Suppressor macrophage treated with lipopolysaccharide for 4 hours (primary cell): ENCODE measurements around the gene ZNF213.

Source experiments
- DNase-seq: peaks from one replicate; pipeline ENCODE4 v3.0.0-alpha.2; 2020

ZNF213 gene

DNA sequence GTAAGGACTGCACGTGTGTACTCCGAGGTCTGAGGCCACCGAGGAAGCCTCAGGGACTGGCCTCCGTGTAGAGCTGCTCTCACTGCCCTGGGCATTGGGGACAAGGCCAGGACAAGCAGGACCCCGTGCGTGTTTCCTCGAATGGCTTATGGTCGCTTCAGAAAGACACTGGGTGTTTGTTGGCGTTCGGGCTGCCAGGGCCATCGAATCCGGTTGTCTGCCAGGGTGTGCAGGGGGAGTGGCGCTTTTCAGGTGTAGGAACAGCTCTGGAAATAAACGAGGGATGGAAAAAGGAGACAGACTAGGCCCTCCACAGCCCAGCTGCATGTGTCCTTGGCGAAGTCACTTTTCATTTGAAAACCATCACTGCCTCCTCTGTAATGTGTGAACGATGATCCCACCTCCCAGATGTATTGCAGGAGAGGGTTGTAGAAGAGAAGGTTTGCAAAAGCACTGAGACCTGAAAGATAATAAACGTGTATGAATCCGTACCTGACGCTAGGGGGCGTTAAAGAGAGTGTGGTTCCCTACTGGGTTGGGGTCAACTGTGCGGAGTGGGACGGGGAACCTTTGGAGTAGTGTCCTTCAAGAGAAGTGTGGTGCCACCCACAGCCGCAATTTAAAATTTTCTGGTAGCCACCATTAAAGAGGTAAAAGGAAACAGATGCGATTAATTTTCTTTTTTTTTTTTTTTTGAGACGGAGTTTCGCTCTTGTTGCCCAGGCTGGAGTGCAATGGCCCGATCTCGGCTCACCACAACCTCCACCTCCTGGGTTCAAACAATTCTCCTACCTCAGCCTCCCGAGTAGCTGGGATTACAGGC lies 33.6 kb upstream of the ZNF213 start:
- peak; percentile 68 for DNase-seq

DNA sequence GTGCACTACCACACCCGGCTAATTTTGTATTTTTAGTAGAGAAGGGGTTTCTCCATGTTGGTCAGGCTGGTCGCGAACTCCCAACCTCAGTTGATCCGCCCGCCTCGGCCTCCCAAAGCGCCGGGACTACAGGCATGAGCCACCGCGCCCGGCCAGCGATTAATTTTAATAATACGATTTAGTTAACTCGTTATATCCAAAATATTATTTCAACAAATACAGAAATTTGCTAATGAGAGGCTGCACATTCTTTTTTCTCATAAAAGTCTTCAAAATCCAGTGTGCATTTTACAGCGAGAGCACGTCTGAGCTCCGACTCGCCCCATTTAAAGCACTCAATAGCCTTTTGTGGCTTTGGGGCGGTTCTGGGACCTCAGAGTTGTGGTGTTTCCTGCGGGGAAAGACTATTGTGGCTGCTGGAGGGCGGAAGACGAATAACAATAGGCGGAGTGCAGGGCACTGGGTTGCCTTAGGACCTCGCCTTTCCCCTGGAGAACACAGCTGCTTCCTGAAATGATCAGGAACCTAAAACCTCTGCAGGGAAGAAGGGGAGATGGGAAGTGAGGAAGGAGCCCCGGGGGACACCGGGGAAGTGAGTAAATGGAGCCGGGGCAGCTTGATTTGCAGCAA lies 32.9 kb upstream of the ZNF213 start:
- DNase-seq = no peak

DNA sequence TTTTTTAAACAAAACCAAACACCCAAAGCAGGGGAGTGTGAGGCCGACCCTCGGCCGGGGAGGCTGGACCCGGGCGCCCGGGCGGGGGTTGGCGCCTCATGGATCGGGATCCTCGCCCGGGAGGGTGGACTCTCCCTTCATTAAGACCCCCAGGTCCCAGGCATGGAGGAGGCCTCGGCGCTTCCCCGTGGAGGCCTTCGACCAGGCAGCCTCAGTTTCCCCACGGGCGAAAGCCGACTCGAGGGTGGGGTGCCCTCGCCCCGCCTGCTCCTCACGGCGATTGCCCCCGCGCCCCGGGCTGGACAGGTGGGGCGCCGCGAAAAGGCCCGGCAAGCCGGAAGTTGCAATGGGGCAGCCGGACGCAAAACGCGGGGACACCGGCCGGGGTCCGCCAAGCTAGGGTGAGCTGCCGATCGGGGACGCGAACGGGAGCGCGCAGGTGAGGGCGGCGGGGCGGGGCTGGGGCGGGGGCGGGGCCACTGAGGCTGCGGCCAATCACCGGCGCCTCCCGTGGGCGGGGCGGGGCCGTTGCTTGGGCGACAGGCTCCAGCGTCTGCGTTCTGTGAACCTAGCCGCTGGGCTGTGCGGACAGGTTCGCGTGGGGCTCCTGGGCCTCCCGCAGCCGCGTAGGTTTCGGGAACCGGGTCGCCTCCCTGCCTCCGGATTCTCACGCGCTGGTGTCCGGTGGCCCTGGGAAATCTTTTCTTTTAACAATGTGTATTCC lies 28.5 kb upstream of the ZNF213 start:
- DNase-seq = peak; percentile 95

DNA sequence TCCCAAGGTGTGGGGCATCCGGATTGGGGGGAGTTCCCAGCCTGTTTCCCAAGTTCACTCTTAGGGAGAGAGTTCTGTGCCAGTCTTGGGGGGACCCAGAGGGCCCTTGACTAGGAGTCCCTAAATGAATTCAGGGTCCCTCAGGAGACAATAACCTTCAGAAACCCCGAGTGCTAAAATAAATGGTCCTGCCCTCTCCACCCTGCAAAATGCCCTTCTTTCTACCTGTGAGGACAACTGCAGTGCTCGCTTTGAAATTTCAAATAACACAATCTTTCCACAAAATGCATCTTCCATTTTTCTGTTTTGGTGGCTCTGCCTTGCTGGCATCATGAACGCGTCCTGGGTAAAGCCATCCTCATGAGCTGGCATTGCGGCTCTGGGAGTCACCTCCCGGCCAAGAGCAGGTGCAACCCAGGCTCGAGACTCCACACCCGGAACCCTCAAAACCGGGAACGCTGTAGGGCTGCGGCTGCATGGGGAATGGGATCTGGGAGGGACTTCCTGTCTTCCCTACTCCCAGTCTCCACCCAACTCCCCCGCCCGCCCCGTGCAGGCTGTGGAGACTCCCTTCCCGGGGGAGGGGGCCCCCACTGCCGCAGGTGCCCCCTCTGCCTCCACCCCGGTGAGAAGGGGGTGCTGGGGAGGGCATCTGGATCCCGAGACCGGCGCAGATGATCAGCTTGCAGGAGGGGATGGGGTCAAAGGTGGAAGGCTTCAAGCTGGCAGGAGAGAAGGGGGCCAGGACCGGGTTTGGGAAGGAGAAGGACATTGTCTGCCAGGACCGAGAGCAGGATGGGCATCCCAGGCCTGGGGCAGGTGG lies 22.6 kb upstream of the ZNF213 start, which contains the start of gene ZNF205:
Gene ZNF205, plus strand, starts transcription at position 529 of the 823 bp plus-strand sequence. CDS start 845 bp downstream, outside the sequence.
- peak; percentile 65 for DNase-seq

DNA sequence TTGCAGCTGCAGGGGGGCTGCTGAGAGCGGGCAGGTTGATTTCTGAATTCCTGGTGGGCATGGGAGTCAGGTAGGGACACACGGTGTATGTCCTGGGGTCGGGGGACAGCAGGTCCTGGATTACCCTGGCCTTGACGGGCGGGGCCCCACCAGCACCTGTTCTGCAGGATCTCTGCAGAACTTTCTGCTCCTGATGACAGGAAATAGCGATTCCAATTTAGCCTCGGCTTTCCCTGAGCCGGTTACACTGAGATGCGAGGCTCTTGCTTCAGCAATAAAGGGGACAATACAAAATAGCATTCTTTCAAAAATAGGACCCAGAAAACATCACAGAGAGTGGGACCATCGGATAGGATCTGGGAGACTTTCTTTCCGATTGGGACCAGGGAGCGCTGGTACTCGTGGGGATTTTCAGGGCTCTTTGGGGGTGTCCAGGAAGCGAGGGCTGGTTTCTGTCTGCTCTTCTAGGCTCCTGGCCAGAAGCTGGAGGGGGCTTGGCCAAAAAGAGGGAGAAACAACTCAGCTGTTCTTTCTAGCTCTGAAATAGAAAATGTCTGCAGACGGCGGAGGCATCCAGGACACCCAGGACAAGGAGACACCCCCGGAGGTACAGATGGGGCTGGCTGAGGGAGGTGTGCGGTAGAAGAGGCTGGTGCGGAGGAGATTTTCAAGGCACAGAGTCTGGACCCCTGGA lies 21.8 kb upstream of the ZNF213 start:
- DNase-seq = no peak

DNA sequence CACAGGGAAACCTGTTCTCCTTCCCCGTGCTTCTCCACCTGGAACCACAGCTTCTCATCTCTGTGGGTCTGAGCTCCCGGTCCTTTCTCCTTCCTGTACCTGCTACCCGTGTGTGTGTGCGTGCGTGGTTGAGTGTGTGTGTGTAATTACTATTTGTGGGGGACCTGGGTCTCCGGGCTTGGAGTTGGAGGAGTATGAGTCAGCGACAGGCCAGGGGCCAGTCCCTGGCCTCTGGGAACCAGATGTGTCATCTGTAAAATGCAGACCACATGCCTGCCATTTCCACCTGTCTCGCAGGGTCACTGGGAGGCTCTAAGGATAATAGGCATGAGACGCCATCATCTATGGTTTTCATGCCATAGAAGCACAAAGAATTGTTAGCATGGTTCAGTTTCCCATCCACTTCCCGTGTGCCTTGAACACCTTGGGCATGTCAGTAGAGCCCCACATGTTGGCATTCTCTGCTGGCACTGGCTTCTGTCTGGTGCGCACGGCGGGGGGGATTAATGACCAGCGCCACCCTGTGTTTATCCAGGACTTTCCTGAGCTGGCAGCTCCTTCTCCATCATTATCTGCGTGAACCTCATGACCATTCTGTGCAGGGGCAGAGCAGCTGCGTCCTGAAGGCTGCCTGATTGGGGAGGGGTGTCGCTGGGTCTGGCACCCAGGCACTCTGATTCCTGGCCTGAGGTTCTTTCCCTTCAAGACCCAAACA lies 20.9 kb upstream of the ZNF213 start:
- DNase-seq = no peak

DNA sequence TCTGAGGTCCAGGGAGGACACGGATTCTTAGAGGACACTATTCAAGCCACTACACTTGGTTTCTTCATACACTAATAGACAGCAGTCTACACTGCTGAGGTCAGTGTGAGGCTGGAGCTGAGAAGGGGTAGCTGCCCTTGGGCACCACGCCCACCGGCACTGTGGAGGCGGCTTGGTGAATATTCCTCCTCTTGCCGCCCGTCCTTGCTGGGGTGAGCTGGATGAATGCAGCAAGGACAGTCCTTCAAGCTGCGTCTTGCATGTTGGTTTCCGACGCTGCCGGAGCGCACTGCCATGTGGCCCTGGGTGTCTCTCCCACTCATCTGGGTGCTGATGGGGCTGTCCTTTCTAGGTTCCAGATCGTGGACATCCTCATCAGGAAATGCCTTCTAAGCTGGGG lies 19.8 kb upstream of the ZNF213 start:
- DNase-seq = no peak

DNA sequence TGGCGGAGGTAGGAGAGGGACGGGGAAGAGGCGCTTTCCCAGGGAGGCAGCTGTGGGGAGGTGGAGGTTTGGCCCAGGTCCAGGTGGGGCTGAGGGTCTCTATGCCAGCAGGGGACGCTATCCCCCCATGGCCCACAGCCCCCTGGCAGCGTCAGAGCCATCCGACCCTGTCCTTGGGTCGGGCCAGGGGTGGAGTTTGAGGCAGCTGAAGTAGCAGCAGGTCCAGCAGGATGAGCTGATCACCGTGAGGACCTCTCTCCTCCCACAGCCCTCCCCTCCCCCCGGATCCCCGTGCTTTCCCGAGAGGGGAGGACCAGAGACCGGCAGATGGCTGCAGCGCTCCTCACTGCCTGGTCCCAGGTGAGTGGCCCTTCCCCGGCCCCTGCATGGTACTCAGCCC lies 19.3 kb upstream of the ZNF213 start:
- DNase-seq = no peak

DNA sequence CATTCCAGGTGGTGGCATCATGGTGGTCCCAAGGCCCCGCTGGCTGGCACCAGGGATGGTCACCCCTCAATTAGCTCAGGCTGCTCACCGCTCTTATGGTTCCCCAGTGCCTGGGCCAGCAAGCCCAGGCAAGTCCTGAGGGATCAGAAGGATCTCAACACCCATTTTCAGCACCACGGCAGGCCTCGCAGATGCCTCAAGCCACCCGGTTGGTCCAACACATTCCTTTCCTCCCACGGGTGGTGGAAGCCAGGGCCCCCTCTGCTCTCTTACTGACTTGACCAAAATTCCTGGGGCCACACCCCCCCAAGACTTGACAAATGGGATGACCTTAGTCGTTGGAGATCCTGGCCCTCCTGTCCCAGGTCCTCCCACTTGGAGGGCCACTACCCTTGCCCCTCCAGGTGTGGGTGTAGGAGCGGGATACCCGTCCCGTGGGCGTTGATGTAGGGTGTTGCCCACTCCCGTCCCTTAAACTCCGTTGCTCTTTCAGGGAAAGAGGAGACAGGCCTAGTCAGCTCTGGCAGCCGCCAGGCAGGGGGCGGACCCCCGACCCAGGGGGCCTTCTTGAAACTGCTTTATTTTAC lies 16.5 kb upstream of the ZNF213 start:
- no peak for DNase-seq

DNA sequence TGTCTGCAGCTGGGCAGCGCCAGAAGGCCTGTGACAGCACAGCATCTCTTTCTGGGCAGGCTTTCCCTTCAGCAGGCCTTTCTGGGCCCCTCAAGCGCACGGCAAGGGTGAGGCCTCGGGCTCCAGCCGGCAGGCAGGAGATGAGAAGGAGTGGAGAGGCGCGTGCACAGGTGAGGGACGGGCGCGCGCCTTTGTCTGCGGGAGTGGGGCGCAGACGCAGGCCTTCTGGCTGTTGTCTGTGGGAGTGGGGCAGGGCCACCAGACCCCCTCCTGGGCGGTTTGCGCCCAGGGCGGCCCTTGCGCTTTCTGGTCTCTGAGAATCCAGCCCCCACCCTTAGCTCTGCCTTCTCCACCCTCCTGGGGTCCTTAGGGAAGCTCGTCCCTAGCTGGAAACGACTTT lies 16.0 kb upstream of the ZNF213 start:
- no peak for DNase-seq

DNA sequence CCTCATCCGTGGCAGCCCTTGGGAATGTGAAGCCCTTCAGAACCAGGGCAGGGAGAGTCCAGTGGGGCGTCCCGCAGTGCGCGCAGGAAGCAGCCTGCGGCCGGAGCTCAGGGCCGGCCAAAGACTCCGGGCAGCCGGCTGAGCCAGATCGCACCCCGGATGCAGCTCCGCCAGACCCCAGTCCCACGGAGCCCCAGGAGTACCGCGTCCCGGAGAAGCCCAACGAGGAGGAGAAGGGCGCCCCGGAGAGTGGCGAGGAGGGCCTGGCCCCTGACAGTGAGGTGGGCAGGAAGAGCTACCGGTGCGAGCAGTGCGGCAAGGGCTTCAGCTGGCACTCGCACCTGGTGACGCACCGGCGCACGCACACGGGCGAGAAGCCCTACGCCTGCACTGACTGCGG lies 15.5 kb upstream of the ZNF213 start:
- DNase-seq = no peak

DNA sequence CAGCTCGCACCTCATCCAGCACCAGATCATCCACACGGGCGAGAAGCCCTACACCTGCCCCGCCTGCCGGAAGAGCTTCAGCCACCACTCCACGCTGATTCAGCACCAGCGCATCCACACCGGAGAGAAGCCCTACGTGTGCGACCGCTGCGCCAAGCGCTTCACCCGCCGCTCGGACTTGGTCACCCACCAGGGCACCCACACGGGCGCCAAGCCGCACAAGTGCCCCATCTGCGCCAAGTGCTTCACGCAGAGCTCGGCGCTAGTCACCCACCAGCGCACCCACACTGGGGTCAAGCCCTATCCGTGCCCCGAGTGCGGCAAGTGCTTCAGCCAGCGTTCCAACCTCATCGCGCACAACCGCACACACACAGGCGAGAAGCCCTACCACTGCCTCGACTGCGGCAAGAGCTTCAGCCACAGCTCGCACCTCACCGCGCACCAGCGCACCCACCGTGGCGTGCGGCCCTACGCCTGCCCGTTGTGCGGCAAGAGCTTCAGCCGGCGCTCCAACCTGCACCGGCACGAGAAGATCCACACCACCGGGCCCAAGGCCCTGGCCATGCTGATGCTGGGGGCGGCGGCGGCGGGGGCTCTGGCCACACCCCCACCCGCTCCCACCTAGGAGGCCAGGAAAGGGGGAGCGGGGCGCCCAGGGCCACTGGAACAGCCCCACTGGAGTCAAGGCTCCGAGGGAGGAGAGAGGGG lies 15.0 kb upstream of the ZNF213 start:
- DNase-seq = no peak

DNA sequence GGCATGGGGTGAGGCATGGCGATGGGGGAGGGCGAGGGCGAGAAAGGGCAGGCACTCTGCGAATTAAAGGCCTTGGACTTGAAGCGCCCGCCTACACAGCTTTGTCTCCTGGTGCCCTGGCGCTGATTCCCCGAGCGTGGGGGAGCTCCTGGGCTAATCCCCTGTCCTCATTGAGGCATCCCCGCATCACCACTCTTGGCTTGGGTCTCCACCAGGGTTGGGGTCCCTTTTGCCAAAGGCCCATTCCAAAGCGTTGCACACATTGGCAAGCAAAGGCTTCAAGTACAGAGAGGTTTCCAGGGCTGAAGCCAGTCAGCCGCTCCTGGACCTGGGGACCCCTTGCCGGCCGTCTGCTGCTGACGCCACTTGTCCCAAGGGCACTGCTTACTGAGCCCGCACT lies 14.4 kb upstream of the ZNF213 start:
- DNase-seq = no peak

DNA sequence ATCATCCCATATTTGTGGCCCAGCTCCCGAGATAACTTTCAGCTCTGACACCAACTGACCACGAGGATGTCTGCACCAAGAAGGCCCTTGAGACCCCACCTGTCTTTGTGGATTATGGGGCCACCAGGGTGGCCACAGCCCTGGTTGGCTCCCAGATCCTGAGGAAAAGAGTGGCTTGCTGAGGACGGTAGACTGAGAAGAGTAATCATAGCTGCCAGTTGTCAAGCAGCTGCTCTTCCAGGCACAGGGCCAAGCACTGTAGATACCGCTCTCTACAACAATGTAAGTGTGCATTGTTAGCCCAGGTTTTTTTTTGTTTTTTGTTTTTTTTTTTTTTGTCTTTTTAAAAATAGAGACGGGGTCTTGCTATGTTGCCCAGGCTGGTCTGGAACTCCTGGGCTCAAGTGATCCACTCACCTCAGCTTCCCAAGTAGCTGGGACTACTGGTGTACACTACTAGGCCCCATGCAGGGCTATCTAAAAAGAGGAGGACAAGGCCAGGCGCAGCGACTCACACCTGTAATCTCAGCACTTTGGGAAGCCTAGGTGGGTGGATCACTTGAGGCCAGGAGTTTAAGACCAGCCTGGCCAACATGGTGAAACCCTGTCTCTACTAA lies 12.9 kb upstream of the ZNF213 start:
- no peak for DNase-seq

DNA sequence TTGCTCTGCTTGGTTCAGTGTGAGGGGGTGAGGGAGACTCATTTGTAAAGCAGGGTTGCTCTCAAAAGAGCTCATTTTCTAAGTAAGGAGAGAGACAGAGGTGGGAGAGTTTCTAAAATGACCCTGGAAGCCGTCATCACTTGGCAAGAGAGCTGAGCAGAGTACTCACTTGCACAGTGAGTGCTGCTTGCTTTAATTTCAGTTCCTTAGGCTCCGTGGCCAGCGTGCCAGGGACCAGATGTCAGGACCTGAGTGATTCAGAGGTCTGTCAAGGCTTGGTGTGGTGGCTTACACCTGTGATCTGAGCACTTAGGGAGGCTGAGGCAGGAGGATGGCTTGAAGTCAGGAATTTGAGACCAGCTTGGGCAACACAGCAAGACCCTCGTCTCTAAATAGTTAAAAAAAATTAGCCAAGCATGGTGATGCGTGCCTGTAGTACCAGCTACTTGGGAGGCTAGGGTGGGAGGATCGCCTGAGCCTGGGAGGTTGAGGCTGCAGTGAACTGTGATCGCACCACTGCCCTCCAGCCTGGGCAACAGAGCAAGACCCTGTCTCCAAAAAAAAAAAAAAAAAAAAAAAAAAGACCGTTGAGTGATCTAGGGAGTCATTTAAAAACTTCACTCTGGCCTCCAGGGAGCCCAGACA lies 11.8 kb upstream of the ZNF213 start:
- DNase-seq = no peak

DNA sequence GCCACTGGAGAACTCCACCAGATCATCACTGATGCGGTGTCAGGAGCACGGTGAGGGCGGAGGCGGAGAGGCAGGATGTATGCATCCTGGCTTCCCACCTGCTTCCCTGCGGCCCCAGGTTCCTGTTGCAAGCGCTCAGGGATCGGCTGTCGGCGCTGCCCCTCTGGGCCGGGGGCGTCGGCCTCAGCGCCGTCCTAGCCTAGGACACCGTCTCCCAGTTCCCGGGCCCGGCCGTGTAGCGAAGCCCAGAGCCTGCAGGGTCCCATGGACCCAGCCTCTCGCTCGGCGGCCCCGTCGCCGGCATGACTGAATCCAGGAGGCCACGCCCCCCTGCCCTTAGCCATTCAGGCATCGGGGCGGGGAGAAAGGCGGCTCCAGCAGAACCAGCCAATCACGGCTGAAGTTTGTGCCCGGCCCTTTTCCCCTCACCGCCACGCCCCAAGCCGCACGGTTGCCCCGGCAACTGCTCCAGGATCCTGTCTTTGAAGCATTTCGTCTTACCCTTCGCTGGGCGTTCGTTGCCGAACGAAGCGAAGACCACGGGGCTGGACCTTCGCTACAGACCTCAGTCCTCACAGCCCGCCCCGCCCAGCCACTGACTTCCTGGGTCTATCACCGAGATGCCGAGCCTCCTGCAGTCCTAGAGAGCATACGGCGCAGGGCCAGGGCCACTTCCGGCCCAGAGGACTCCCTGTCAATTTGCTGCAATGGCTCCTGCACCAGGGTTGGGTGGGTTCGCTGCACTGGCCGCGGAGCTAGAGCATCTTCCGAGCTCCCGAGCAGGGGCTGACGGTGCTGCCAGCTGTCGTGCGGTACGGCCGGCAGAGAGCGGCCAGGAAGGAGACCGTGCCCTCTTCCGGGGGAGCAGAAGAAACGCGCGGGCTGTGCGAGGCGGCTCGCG lies 10.6 kb upstream of the ZNF213 start:
- DNase-seq = peak; percentile 96

DNA sequence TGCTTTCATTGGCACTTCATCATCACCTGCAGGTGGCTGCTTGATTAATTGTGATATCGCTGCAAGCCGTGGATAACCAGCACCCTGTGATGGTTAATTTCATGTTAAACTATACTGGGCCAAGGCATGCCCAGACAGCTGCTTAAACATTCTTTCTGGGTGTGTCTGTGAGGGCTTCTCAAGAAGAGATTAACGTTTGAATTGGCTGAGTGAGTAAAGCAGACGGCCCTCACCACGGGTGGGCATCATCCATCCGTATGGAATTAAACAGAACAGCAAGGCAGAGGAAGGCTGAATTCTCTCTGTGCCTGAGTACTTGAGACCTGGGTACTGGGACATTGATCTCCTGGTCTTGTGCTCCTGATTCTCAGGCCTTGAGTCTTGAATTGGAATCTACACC lies 7.1 kb upstream of the ZNF213 start:
- no peak for DNase-seq
